PC-9 (cell line): ENCODE data around the gene MYO10. TPM values are rescaled to one million over a fixed set of nuclear protein-coding genes. Genes with fewer than 3 reads are reported as not detected.

Experiments
- BruUV-seq: library from RNA; stranded (reverse); fragments of 400-500 nt; replicated peaks from 2 replicates; lab custom pipeline; 2021; lab: Mats Ljungman, UMichigan
- CTCF ChIA-PET: fragments of 300-600 bp; sonication (Branson Sonifier 250); formaldehyde crosslinking; loops from one replicate; lab custom pipeline; 2022; ENCODE audit warnings: antibody characterized with exemption; lab: Charles Lee
- POLR2A ChIA-PET: fragments of 300-600 bp; sonication (Branson Sonifier 250); formaldehyde crosslinking; loops from one replicate; lab custom pipeline; 2022; ENCODE audit warnings: antibody characterized with exemption; ENCODE audit not compliant: unreplicated experiment; lab: Charles Lee
- DNase-seq, 2 experiments: peaks; one replicate each; pipeline versions ENCODE4 v3.0.0 to v3.0.0-alpha.2; 2015 to 2022; ENCODE audit warnings: mixed read lengths in 1 of 2
- H2AFZ ChIP-seq: fragments of 200-600 bp; sonication (generic); 2 replicates; pipeline ENCODE4 v1.8.1; 2017; ENCODE audit warnings: antibody characterized with exemption
- H3F3A ChIP-seq: fragments of 200-600 bp; sonication (generic); 2 replicates; pipeline ENCODE4 v1.8.1; 2017; ENCODE audit warnings: antibody characterized with exemption, mild to moderate bottlenecking, low read depth; ENCODE audit not compliant: insufficient read depth
- H3K27ac ChIP-seq: fragments of 200-600 bp; sonication (generic); 2 replicates; pipeline ENCODE4 v1.6.1; 2016; ENCODE audit warnings: mixed run types
- H3K27me3 ChIP-seq: fragments of 200-600 bp; sonication (generic); 2 replicates; pipeline ENCODE4 v1.6.1; 2016; ENCODE audit warnings: low read depth, mixed run types; ENCODE audit not compliant: insufficient read depth
- H3K36me3 ChIP-seq: fragments of 200-600 bp; sonication (generic); 2 replicates; pipeline ENCODE4 v1.6.1; 2016; ENCODE audit warnings: low read depth, mixed run types
- H3K4me1 ChIP-seq: fragments of 200-600 bp; sonication (generic); replicated peaks from 2 replicates; pipeline ENCODE4 v1.6.1; 2016; ENCODE audit warnings: mixed run types; ENCODE audit not compliant: insufficient read depth
- H3K4me2 ChIP-seq: fragments of 200-600 bp; sonication (generic); 2 replicates; pipeline ENCODE4 v1.6.1; 2017; ENCODE audit warnings: mixed run types
- H3K4me3 ChIP-seq: fragments of 200-600 bp; sonication (generic); 2 replicates; pipeline ENCODE4 v1.6.1; 2016; ENCODE audit warnings: mixed run types
- H3K79me2 ChIP-seq: fragments of 200-600 bp; sonication (generic); 2 replicates; pipeline ENCODE4 v1.6.1; 2017; ENCODE audit warnings: low read depth, mixed run types
- H3K9me2 ChIP-seq: fragments of 200-600 bp; sonication (generic); 2 replicates; pipeline ENCODE4 v1.8.1; 2017; ENCODE audit warnings: mild to moderate bottlenecking; ENCODE audit not compliant: insufficient read depth
- H3K9me3 ChIP-seq: fragments of 200-600 bp; sonication (generic); 2 replicates; pipeline ENCODE4 v1.8.1; 2016; ENCODE audit warnings: low read depth; ENCODE audit not compliant: insufficient read depth
- H4K20me1 ChIP-seq: fragments of 200-600 bp; sonication (generic); 2 replicates; pipeline ENCODE4 v1.8.1; 2017; ENCODE audit not compliant: insufficient read depth
- CTCF ChIP-seq: fragments of 200-600 bp; sonication (generic); conservative IDR thresholded peaks from 2 replicates; pipeline ENCODE4 v1.6.1; 2017; ENCODE audit warnings: mixed run types, antibody characterized with exemption, mild to moderate bottlenecking, moderate library complexity
- EZH2 ChIP-seq: fragments of 200-600 bp; sonication (generic); IDR thresholded peaks from 2 replicates; pipeline ENCODE4 v1.8.0; 2017; ENCODE audit warnings: antibody characterized with exemption, low read depth
- intact Hi-C: fragments of 100-400 bp; cut with micrococcal nuclease; formaldehyde crosslinking; loops from one replicate; pipeline ENCODE4 v1.10.0; 2022; ENCODE audit not compliant: unreplicated experiment
- total RNA-seq: library from RNA; stranded (reverse); gene quantifications from 2 replicates; pipeline ENCODE4 v1.2.3, GENCODE V29; 2021

MYO10 gene
- total RNA-seq, 1 experiment from 2014 or later: 92.8 TPM

- no peaks in the 10 kb centered on the region for H3K36me3 ChIP-seq
- H3K4me3 ChIP-seq: no peak overlapping the region
- H2AFZ ChIP-seq: no peak overlapping the region
- no TSS peak for BruUV-seq
- no peak for TF ChIP-seq CTCF
- TF ChIP-seq EZH2: no peak
- DNase-seq: no peak
- H3K9me3 ChIP-seq: no peaks in the 10 kb centered on the region
- intact Hi-C loops: loop anchor here (5.0 kb wide), 1 partner anchor 1525 kb away; no protein-coding TSS in a partner anchor
- H3K27ac ChIP-seq: no peak overlapping the region
- no peaks in the 10 kb centered on the region for H3K9me2 ChIP-seq
- ChIA-PET CTCF (interaction anchor here (0.6 kb wide), 1 partner anchor 9 kb away, joined by 3 read pairs; no protein-coding TSS in a partner anchor), POLR2A (no interaction called here)
- H3F3A ChIP-seq: no peaks in the 10 kb centered on the region
- no peaks in the 10 kb centered on the region for H3K27me3 ChIP-seq
- H3K79me2 ChIP-seq: no peaks in the 10 kb centered on the region
- H3K4me1 ChIP-seq: no peaks in the 10 kb centered on the region
- no peak overlapping the region for H3K4me2 ChIP-seq
- no peaks in the 10 kb centered on the region for H4K20me1 ChIP-seq
These were observed 154.1 kb downstream of the MYO10 start for GRCh38 chr5:16781828-16782626.

- Histone ChIP-seq H3K27ac (no peak overlapping the region), H3K27me3 (no peaks in the 10 kb centered on the region), H2AFZ (no peak overlapping the region), H3K9me3 (no peaks in the 10 kb centered on the region), H3K36me3 (no peaks in the 10 kb centered on the region), H3K9me2 (no peaks in the 10 kb centered on the region), H3K4me2 (no peak overlapping the region), H3K4me1 (no peaks in the 10 kb centered on the region), H3F3A (no peaks in the 10 kb centered on the region), H3K79me2 (no peaks in the 10 kb centered on the region), H3K4me3 (no peak overlapping the region), H4K20me1 (no peaks in the 10 kb centered on the region; the same call in 1 of the 2 replicates)
- intact Hi-C loops: loop anchor here (5.0 kb wide), 1 partner anchor 1527 kb away; no protein-coding TSS in a partner anchor
- ChIA-PET POLR2A (no interaction called here), CTCF (interaction anchor here (0.7 kb wide), 1 partner anchor 11 kb away, joined by 3 read pairs; no protein-coding TSS in a partner anchor)
- no TSS peak for BruUV-seq
- no peak for DNase-seq
- TF ChIP-seq EZH2 (no peak), CTCF (no peak)
These were observed 155.8 kb downstream of the MYO10 start for GRCh38 chr5:16780325-16780724.

- intact Hi-C loops: loop anchor here (5.0 kb wide), 1 partner anchor 85 kb away; no protein-coding TSS in a partner anchor
- H3K27me3 ChIP-seq: no peaks in the 10 kb centered on the region
- BruUV-seq: no TSS peak
- CTCF ChIA-PET: no interaction called here
- H3K36me3 ChIP-seq: no peaks in the 10 kb centered on the region
- H2AFZ ChIP-seq: no peak overlapping the region
- no peak overlapping the region for H3K4me2 ChIP-seq
- H3K4me1 ChIP-seq: no peaks in the 10 kb centered on the region
- POLR2A ChIA-PET: no interaction called here
- no peak for DNase-seq
- TF ChIP-seq CTCF: no peak
- no peak for TF ChIP-seq EZH2
- H3F3A ChIP-seq: no peaks in the 10 kb centered on the region
- H3K9me2 ChIP-seq: no peaks in the 10 kb centered on the region
- no peaks in the 10 kb centered on the region; the same call in 1 of the 2 replicates for H4K20me1 ChIP-seq
- no peaks in the 10 kb centered on the region for H3K79me2 ChIP-seq
- H3K4me3 ChIP-seq: no peak overlapping the region
- H3K27ac ChIP-seq: no peak overlapping the region
- no peaks in the 10 kb centered on the region for H3K9me3 ChIP-seq
These were observed 158.7 kb downstream of the MYO10 start for GRCh38 chr5:16777432-16777831.
